ENCODE measurements around the gene DDX17. TPM values are rescaled to one million over a fixed set of nuclear protein-coding genes. Genes with fewer than 3 reads are reported as not detected.

Gene DDX17
- total and polyA plus RNA-seq, 2 of the 8 experiments (the other 6 are each of a cell fraction or from before 2014, with no cell fraction given), result 437 to 441 TPM

GRCh38 chr22:38450234-38450797 is 55.8 kb downstream of the DDX17 start:
- no peak overlapping the region for H4K8ac ChIP-seq (ENCODE audit: extremely low read depth, insufficient read depth, low read length)
- WGBS, 2 experiments (ENCODE audit: extremely low coverage in 1 of 2, insufficient coverage in 1 of 2, insufficient read length in 1 of 2, insufficient replicate concordance in 2 of 2, low coverage in 1 of 2, low lambda C conversion rate in 2 of 2, missing lambda C conversion rate in 1 of 2), result 88% methylated on average over 11 of the region's 11 CpGs; no CpG with 5 or more reads in 1 of the 2 experiments
- H2BK5ac ChIP-seq (ENCODE audit: low read depth, low read length), result no peak overlapping the region
- H3K27me3 ChIP-seq (replicated peaks in 1 of 4; ENCODE audit: control insufficient read depth in 3 of 4, extremely low read depth in 1 of 4, insufficient read depth in 3 of 4, low read length in 3 of 4), result peaks cover 14 to 28% (median 23%) of the 10 kb centered on the region in 4 experiments
- H4K91ac ChIP-seq (replicated peaks; ENCODE audit: insufficient read length, low read length), result no peak overlapping the region
- no peak overlapping the region for H3K4me2 ChIP-seq (ENCODE audit: insufficient read depth in 1 of 2, low read depth in 2 of 2, low read length in 2 of 2)
- H3K23me2 ChIP-seq (ENCODE audit: low read depth, low read length), result peaks cover 13% of the 10 kb centered on the region; the same call in 1 of the 2 replicates
- no peak overlapping the region for H3K18ac ChIP-seq (ENCODE audit: extremely low read depth, low read length)
- POLR2A ChIA-PET (ENCODE audit: partially characterized antibody), result interaction anchor here (0.5 to 3.5 kb wide), 7 partner anchors 8 to 40 kb away, joined by 3 to 14 read pairs (median 5); partner anchors contain the start of gene KDELR3
- FAIRE-seq (no peak), DNase-seq (ENCODE audit: low read depth in 1 of 2, low spot score in 2 of 2) (no peak)
- H3K9ac ChIP-seq (replicated peaks in 1 of 4; ENCODE audit: extremely low read depth in 1 of 4, low read depth in 3 of 4, low read length in 3 of 4), result no peak overlapping the region
- H2BK15ac ChIP-seq (ENCODE audit: low read length), result peak overlapping the region; percentile 23; the same call in 1 of the 2 replicates
- H3K56ac ChIP-seq (replicated peaks; ENCODE audit: insufficient read length, low read depth, low read length), result no peak overlapping the region
- no peak overlapping the region for H3K4ac ChIP-seq (replicated peaks; ENCODE audit: insufficient read length, low read depth, low read length)
- H3K23ac ChIP-seq (ENCODE audit: insufficient read length), result no peak overlapping the region
- TF ChIP-seq CHD1 (IDR thresholded peaks at IDR 0.05; ENCODE audit: low read depth, low read length) (no peak), SP1 (IDR thresholded peaks at IDR 0.05; ENCODE audit: low read depth, low read length) (no peak), SAP30 (IDR thresholded peaks at IDR 0.05; ENCODE audit: insufficient read depth, insufficient replicate concordance, low read length) (no peak), SIN3A (conservative IDR thresholded peaks at IDR 0.05 in 1 of 2, IDR thresholded peaks at IDR 0.05 in 1 of 2; ENCODE audit: low read depth in 1 of 2, low read length in 2 of 2) (no peak), PHF8 (conservative IDR thresholded peaks at IDR 0.05; ENCODE audit: low read depth, low read length) (no peak), MAX (IDR thresholded peaks at IDR 0.05) (no peak), ATF2 (IDR thresholded peaks at IDR 0.05; ENCODE audit: low read length) (no peak), SP4 (IDR thresholded peaks at IDR 0.05; ENCODE audit: low read length) (no peak), TEAD4 (IDR thresholded peaks at IDR 0.05; ENCODE audit: low read depth, low read length) (no peak), SP2 (IDR thresholded peaks at IDR 0.05; ENCODE audit: low read length) (no peak), EGR1 (IDR thresholded peaks at IDR 0.05; ENCODE audit: borderline replicate concordance, low read depth, low read length) (no peak)
- no peaks in the 10 kb centered on the region for H3K79me1 ChIP-seq (ENCODE audit: low read depth, low read length)
- H3K36me3 ChIP-seq (ENCODE audit: control insufficient read depth in 2 of 4, insufficient read depth in 4 of 4, low read length in 3 of 4), result no peaks in the 10 kb centered on the region; a peak in 1 of 8 replicates
- no peak overlapping the region for H4K5ac ChIP-seq (ENCODE audit: insufficient read length, low read depth, low read length)
- no peak overlapping the region for H3K4me3 ChIP-seq (ENCODE audit: extremely low read depth in 1 of 4, insufficient read depth in 2 of 4, low read depth in 3 of 4, low read length in 4 of 4)
- H2BK120ac ChIP-seq (replicated peaks; ENCODE audit: low read depth, low read length), result no peak overlapping the region
- H3K79me2 ChIP-seq (ENCODE audit: control insufficient read depth in 1 of 2, insufficient read depth in 2 of 2, low read length in 2 of 2), result no peaks in the 10 kb centered on the region
- H4K20me1 ChIP-seq (replicated peaks in 1 of 2; ENCODE audit: control insufficient read depth in 1 of 2, insufficient read depth in 2 of 2, low read length in 2 of 2), result peaks cover 5 to 10% of the 10 kb centered on the region in 2 experiments
- H2BK20ac ChIP-seq (ENCODE audit: low read length), result no peak overlapping the region
- CTCF ChIA-PET (ENCODE audit: partially characterized antibody), result interaction anchor here (7.4 kb wide), 1 partner anchor 16 kb away, joined by 78 read pairs; no protein-coding TSS in a partner anchor
- no peak overlapping the region for H3K14ac ChIP-seq (ENCODE audit: insufficient read length)
- no peak overlapping the region for H2BK12ac ChIP-seq (ENCODE audit: low read depth, low read length)
- no peaks in the 10 kb centered on the region for H3K9me3 ChIP-seq (ENCODE audit: insufficient read depth in 2 of 2, low read depth in 1 of 2, low read length in 1 of 2)
- no peak overlapping the region for H3K27ac ChIP-seq (ENCODE audit: low read depth, low read length)
- H2AK5ac ChIP-seq (ENCODE audit: low read depth, low read length), result no peak overlapping the region
- H2AFZ ChIP-seq (ENCODE audit: low read length), result no peak overlapping the region
- H3K4me1 ChIP-seq (replicated peaks in 1 of 4; ENCODE audit: control insufficient read depth in 3 of 4, insufficient read depth in 4 of 4, low read length in 3 of 4), result peaks cover 0 to 16% (median 8%) of the 10 kb centered on the region in 4 experiments; a peak in 6 of 7 replicates
